ENCODE measurements around the gene NIT2. TPM values are rescaled to one million over a fixed set of nuclear protein-coding genes. Genes with fewer than 3 reads are reported as not detected.

The NIT2 gene
- total and polyA plus RNA-seq, 9 of the 15 experiments (the other 6 are each of a cell fraction or from before 2014, with no cell fraction given), result 11.4 to 62.2 (median 22.1) TPM

DNA sequence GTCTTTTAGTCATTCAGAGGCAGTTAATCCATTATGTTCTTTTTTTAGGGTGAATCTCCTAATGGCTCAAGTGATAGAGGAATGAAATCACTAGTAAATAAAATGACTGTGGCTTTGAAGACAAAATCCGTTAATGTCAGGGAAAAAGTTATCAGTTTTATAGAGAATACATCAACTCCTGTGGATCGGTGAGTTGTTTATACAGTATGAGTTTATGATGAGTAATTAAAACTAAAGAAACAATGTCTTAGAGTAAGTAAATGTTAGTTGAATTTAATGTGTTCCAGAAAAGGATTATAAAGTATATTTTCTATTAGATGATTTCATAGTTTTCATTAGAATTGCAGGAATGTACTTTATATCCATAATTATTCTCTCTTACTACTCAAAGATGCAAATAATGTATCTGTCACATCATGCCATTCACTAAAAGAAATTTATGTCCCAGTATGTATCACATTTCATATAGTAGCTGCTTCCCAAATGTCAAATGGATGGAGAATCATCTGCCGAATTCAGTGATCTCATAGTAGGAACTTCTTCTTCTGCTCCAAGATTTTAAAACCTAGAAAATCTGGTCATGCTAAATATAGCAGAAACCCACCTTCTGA lies 24.1 kb upstream of the NIT2 start:
- BruUV-seq (replicated peaks), result TSS peak; percentile 2
- Histone ChIP-seq H3K79me2 (ENCODE audit: control insufficient read depth, insufficient read depth, low read length) (no peaks in the 10 kb centered on the region; the same call in 2 of the 3 replicates), H3K4me2 (ENCODE audit: insufficient read depth, low read length) (no peak overlapping the region), H2AFZ (ENCODE audit: low read depth, low read length) (no peak overlapping the region), H3K9me1 (ENCODE audit: control insufficient read depth, insufficient read depth, low read length) (no peaks in the 10 kb centered on the region), H3K27ac (ENCODE audit: extremely low read depth, low read depth, low read length) (no peak overlapping the region), H3K36me3 (ENCODE audit: control insufficient read depth, insufficient read depth, low read length) (peaks cover 40% of the 10 kb centered on the region), H3K9ac (ENCODE audit: insufficient read depth in 1 of 2, low read depth in 2 of 2, low read length in 2 of 2) (no peak overlapping the region), H3K4me1 (replicated peaks in 1 of 2; ENCODE audit: control insufficient read depth in 2 of 2, insufficient read depth in 2 of 2, low read length in 2 of 2) (no peaks in the 10 kb centered on the region), H3K9me3 (replicated peaks; ENCODE audit: control insufficient read depth, insufficient read depth, low read depth, low read length) (no peaks in the 10 kb centered on the region), H4K20me1 (replicated peaks; ENCODE audit: control insufficient read depth, insufficient read depth, low read length) (no peaks in the 10 kb centered on the region), H3K4me3 (no peak overlapping the region), H3K27me3 (ENCODE audit: control insufficient read depth in 2 of 2, insufficient read depth in 2 of 2, low read length in 2 of 2) (no peaks in the 10 kb centered on the region)
- POLR2A ChIA-PET, result interaction anchor here (0.7 kb wide), 1 partner anchor 35 kb away, joined by 3 read pairs; no protein-coding TSS in a partner anchor
- in situ Hi-C loops (cut with MboI), result loop anchor here (10.0 kb wide), 1 partner anchor 284 kb away; no protein-coding TSS in a partner anchor
- FAIRE-seq, result no peak
- ATAC-seq, result no peak
- CTCF ChIA-PET (ENCODE audit: low intra/inter-chr PET ratio), result no interaction called here
- intact Hi-C loops (cut with micrococcal nuclease), result no loop called here
- WGBS (ENCODE audit: insufficient coverage, low coverage, missing lambda C conversion rate), result 82% methylated on average over 3 of the region's 3 CpGs
- DNase-seq (ENCODE audit: extremely low read depth in 1 of 4, low spot score in 3 of 4), result no peak
- no peak for TF ChIP-seq RBFOX2 (IDR thresholded peaks at IDR 0.05; ENCODE audit: low read depth, low read length)

GRCh38 chr3:100311011-100311410 lies 23.5 kb upstream of the NIT2 start:
- Histone ChIP-seq H3K9me1 (ENCODE audit: control insufficient read depth, insufficient read depth, low read length) (no peaks in the 10 kb centered on the region), H3K4me3 (no peak overlapping the region), H3K4me1 (replicated peaks in 1 of 2; ENCODE audit: control insufficient read depth in 2 of 2, insufficient read depth in 2 of 2, low read length in 2 of 2) (no peaks in the 10 kb centered on the region), H3K27ac (ENCODE audit: extremely low read depth, low read depth, low read length) (no peak overlapping the region), H3K9ac (ENCODE audit: insufficient read depth in 1 of 2, low read depth in 2 of 2, low read length in 2 of 2) (no peak overlapping the region), H2AFZ (ENCODE audit: low read depth, low read length) (no peak overlapping the region), H3K27me3 (ENCODE audit: control insufficient read depth in 2 of 2, insufficient read depth in 2 of 2, low read length in 2 of 2) (no peaks in the 10 kb centered on the region), H3K36me3 (ENCODE audit: control insufficient read depth, insufficient read depth, low read length) (peaks cover 41% of the 10 kb centered on the region), H3K4me2 (ENCODE audit: insufficient read depth, low read length) (no peak overlapping the region), H3K79me2 (ENCODE audit: control insufficient read depth, insufficient read depth, low read length) (no peaks in the 10 kb centered on the region; the same call in 2 of the 3 replicates), H4K20me1 (replicated peaks; ENCODE audit: control insufficient read depth, insufficient read depth, low read length) (no peaks in the 10 kb centered on the region), H3K9me3 (replicated peaks; ENCODE audit: control insufficient read depth, insufficient read depth, low read depth, low read length) (no peaks in the 10 kb centered on the region)
- in situ Hi-C loops (cut with MboI), result loop anchor here (10.0 kb wide), 1 partner anchor 284 kb away; no protein-coding TSS in a partner anchor
- POLR2A ChIA-PET, result interaction anchor here (1.2 kb wide), 1 partner anchor 24 kb away, joined by 3 read pairs; no protein-coding TSS in a partner anchor
- no TSS peak for BruUV-seq (replicated peaks)
- intact Hi-C loops (cut with micrococcal nuclease), result no loop called here
- FAIRE-seq (no peak), DNase-seq (ENCODE audit: extremely low read depth in 1 of 4, low spot score in 3 of 4) (no peak), ATAC-seq (no peak)
- WGBS (ENCODE audit: insufficient coverage, low coverage, missing lambda C conversion rate), result 68% methylated on average over 2 of the region's 2 CpGs
- CTCF ChIA-PET (ENCODE audit: low intra/inter-chr PET ratio), result no interaction called here
- no peak for TF ChIP-seq ZNF277 (CRISPR knock-in tag; IDR thresholded peaks at IDR 0.05; ENCODE audit: borderline replicate concordance)
- no peak for TF ChIP-seq RNF219 (CRISPR knock-in tag; IDR thresholded peaks at IDR 0.05)
- no peak for TF ChIP-seq ETV6 (IDR thresholded peaks at IDR 0.05; ENCODE audit: borderline replicate concordance in 1 of 2, low read depth in 2 of 2, low read length in 1 of 2)
- TF ChIP-seq ETV6 (CRISPR knock-in tag; IDR thresholded peaks at IDR 0.05; ENCODE audit: borderline replicate concordance), result no peak
- no peak for TF ChIP-seq POLR2H (tag; IDR thresholded peaks at IDR 0.05; ENCODE audit: low read depth)
- TF ChIP-seq, protein P1, sequence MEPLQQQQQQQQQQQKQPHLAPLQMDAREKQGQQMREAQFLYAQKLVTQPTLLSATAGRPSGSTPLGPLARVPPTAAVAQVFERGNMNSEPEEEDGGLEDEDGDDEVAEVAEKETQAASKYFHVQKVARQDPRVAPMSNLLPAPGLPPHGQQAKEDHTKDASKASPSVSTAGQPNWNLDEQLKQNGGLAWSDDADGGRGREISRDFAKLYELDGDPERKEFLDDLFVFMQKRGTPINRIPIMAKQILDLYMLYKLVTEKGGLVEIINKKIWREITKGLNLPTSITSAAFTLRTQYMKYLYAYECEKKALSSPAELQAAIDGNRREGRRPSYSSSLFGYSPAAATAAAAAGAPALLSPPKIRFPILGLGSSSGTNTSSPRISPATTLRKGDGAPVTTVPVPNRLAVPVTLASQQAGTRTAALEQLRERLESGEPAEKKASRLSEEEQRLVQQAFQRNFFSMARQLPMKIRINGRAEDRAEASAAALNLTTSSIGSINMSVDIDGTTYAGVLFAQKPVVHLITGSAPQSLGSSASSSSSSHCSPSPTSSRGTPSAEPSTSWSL (CRISPR knock-in tag; IDR thresholded peaks at IDR 0.05; ENCODE audit: borderline replicate concordance), result no peak
- no peak for TF ChIP-seq JUN (IDR thresholded peaks at IDR 0.05; ENCODE audit: borderline replicate concordance, low read depth, low read length)
- no peak for TF ChIP-seq JUN (CRISPR knock-in tag; IDR thresholded peaks at IDR 0.05; ENCODE audit: borderline replicate concordance)
